Sigmoid colon (tissue), 4 donors: ENCODE results near the gene AP5S1.

ENCODE experiments used
- CTCF ChIP-seq, 4 experiments: fragments of 450-650 bp in 3 of 4; fragments of 200-600 bp in 1 of 4; IDR thresholded peaks; one replicate each; pipeline ENCODE4 v1.5.1; 2016 to 2019; ENCODE audit warnings: antibody characterized with exemption in 4 of 4, mild to moderate bottlenecking in 3 of 4, moderate library complexity in 2 of 4
- EP300 ChIP-seq, 4 donors: sonication (generic); formaldehyde crosslinking; IDR thresholded peaks; one replicate each; pipeline ENCODE4 v1.6.1; 2017; ENCODE audit warnings: antibody characterized with exemption in 4 of 4
- POLR2A ChIP-seq, 2 donors: fragments of 450-650 bp; IDR thresholded peaks; one replicate each; pipeline ENCODE4 v1.6.1; 2016; ENCODE audit warnings: antibody characterized with exemption in 2 of 2, mild to moderate bottlenecking in 2 of 2, moderate library complexity in 2 of 2
- POLR2AphosphoS5 ChIP-seq, 4 donors: sonication (generic); formaldehyde crosslinking; IDR thresholded peaks; one replicate each; pipeline ENCODE4 v1.6.1; 2017; ENCODE audit warnings: antibody characterized with exemption in 4 of 4

DNA sequence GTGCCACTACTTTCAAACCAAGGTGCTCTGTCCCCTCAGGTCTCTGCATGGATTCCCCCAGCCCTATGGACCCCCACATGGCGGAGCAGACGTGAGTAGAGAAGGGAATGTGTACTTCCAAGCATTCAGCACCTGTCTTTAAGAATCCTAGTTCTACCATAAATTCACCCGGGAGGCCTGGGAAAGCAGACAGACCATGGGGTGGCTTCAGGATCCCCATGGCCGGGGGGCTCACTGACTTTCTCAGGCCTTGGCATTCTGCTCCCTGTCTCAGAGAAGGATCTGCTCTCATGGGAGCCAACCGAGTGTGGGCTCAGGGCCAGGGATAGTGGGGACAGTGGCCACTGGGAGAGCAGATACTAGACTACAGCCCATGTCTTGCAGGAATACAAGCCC, 22.0 kb upstream of the AP5S1 start:
- TF ChIP-seq CTCF (IDR thresholded peaks at IDR 0.05) (no peak), POLR2A (IDR thresholded peaks at IDR 0.05) (no peak), POLR2AphosphoS5 (IDR thresholded peaks at IDR 0.05) (no peak), EP300 (IDR thresholded peaks at IDR 0.05) (no peak)
